ENCODE results near the gene HES6.

DNA sequence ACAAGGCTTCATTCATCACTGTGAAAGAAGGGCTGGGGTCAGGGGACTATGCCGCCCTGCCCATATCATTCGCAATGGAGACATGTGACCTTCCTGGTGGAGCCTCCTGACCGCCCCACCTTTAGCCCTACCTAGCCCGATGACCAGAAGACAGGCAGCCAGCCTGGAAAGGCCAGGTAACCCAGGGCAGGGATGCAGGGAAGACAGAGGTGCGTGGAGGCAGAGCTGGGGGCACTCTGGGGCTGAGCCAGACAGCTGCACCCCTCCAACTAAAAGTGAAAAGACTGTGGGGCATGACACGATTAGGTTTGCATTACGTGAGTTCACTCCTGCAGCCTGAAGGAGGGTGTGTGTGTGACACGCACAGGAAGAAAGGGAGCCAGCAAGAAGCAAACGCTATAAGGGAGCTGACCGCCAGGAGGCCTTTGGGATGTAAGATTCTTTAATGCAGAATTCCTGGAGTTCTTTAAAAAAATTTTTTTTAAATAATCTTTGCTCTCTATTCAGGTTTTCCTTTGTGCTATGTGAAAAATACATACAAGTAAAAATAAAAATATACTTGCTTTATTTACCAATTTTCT lies 3.7 kb upstream of the HES6 start:
- TF ChIP-seq POLR2A (IDR thresholded peaks at IDR 0.05) (no peak), CTCF (IDR thresholded peaks at IDR 0.05) (no peak)

Measured in uterus (tissue), 2 donors.